ENCODE data around the gene B3GNT8. TPM values are rescaled to one million over a fixed set of nuclear protein-coding genes. Genes with fewer than 3 reads are reported as not detected.

The B3GNT8 gene
- total and polyA plus RNA-seq, 2 of the 8 experiments (the other 6 are each of a cell fraction or from before 2014, with no cell fraction given), result 0.67 to 0.86 TPM

GRCh38 chr19:41436674-41436951 is 9.4 kb upstream of the B3GNT8 start:
- Histone ChIP-seq H3K79me2 (ENCODE audit: control insufficient read depth in 1 of 2, insufficient read depth in 2 of 2, low read length in 2 of 2) (peaks cover 0 to 8% of the 10 kb centered on the region in 2 experiments; a peak in 1 of 4 replicates), H3K79me1 (ENCODE audit: low read depth, low read length) (0 out of 2 replicates have a peak, but pooled peaks cover 4% of the 10 kb centered on the region), H2BK12ac (ENCODE audit: low read depth, low read length) (no peak overlapping the region), H2BK15ac (ENCODE audit: low read length) (no peak overlapping the region), H3K36me3 (ENCODE audit: control insufficient read depth in 2 of 4, insufficient read depth in 4 of 4, low read length in 3 of 4) (peaks cover 9 to 24% (median 19%) of the 10 kb centered on the region in 4 experiments; a peak in 7 of 8 replicates), H4K20me1 (replicated peaks in 1 of 2; ENCODE audit: control insufficient read depth in 1 of 2, insufficient read depth in 2 of 2, low read length in 2 of 2) (peaks cover 0 to 12% of the 10 kb centered on the region in 2 experiments), H3K23ac (ENCODE audit: insufficient read length) (no peak overlapping the region), H4K8ac (ENCODE audit: extremely low read depth, insufficient read depth, low read length) (no peak overlapping the region), H3K14ac (ENCODE audit: insufficient read length) (no peak overlapping the region), H3K9ac (replicated peaks in 1 of 4; ENCODE audit: extremely low read depth in 1 of 4, low read depth in 3 of 4, low read length in 3 of 4) (no peak overlapping the region), H3K4me1 (replicated peaks in 1 of 4; ENCODE audit: control insufficient read depth in 3 of 4, insufficient read depth in 4 of 4, low read length in 3 of 4) (no peaks in the 10 kb centered on the region), H2BK20ac (ENCODE audit: low read length) (no peak overlapping the region), H3K23me2 (ENCODE audit: low read depth, low read length) (peaks cover 6% of the 10 kb centered on the region; the same call in 1 of the 2 replicates), H2AFZ (ENCODE audit: low read length) (no peak overlapping the region), H2BK5ac (ENCODE audit: low read depth, low read length) (no peak overlapping the region), H3K9me3 (ENCODE audit: insufficient read depth in 2 of 2, low read depth in 1 of 2, low read length in 1 of 2) (no peaks in the 10 kb centered on the region), H3K4me2 (ENCODE audit: insufficient read depth in 1 of 2, low read depth in 2 of 2, low read length in 2 of 2) (no peak overlapping the region), H4K5ac (ENCODE audit: insufficient read length, low read depth, low read length) (no peak overlapping the region), H3K27ac (ENCODE audit: low read depth, low read length) (no peak overlapping the region), H2AK5ac (ENCODE audit: low read depth, low read length) (no peak overlapping the region), H3K4ac (replicated peaks; ENCODE audit: insufficient read length, low read depth, low read length) (no peak overlapping the region), H3K18ac (ENCODE audit: extremely low read depth, low read length) (no peak overlapping the region), H2BK120ac (replicated peaks; ENCODE audit: low read depth, low read length) (no peak overlapping the region), H3K4me3 (ENCODE audit: extremely low read depth in 1 of 4, insufficient read depth in 2 of 4, low read depth in 3 of 4, low read length in 4 of 4) (no peak overlapping the region), H3K56ac (replicated peaks; ENCODE audit: insufficient read length, low read depth, low read length) (no peak overlapping the region), H4K91ac (replicated peaks; ENCODE audit: insufficient read length, low read length) (no peak overlapping the region), H3K27me3 (replicated peaks in 1 of 4; ENCODE audit: control insufficient read depth in 3 of 4, extremely low read depth in 1 of 4, insufficient read depth in 3 of 4, low read length in 3 of 4) (no peaks in the 10 kb centered on the region)
- DNase-seq (ENCODE audit: low read depth in 1 of 2, low spot score in 2 of 2) (no peak), FAIRE-seq (no peak)
- no peak for TF ChIP-seq JUND (IDR thresholded peaks at IDR 0.05; ENCODE audit: low read length)
- no peak for TF ChIP-seq TAF1 (IDR thresholded peaks at IDR 0.05; ENCODE audit: low read depth, low read length)
- no peak for TF ChIP-seq KDM1A (IDR thresholded peaks at IDR 0.05; ENCODE audit: borderline replicate concordance, low read length)
- no peak for TF ChIP-seq SUZ12 (IDR thresholded peaks at IDR 0.05; ENCODE audit: low read length)
- no peak for TF ChIP-seq RNF2 (IDR thresholded peaks at IDR 0.05; ENCODE audit: borderline replicate concordance, low read depth, low read length, missing control alignments, poor library complexity, severe bottlenecking)
- TF ChIP-seq MAFK (IDR thresholded peaks at IDR 0.05; ENCODE audit: low read depth, low read length), result no peak
- TF ChIP-seq TAF7 (optimal IDR thresholded peaks at IDR 0.05; ENCODE audit: borderline replicate concordance, low read depth, low read length), result no peak
- TF ChIP-seq RBBP5 (IDR thresholded peaks at IDR 0.05; ENCODE audit: borderline replicate concordance, low read depth, low read length), result no peak
- TF ChIP-seq YY1 (IDR thresholded peaks at IDR 0.05; ENCODE audit: low read depth, low read length), result no peak
- no peak for TF ChIP-seq CHD1 (IDR thresholded peaks at IDR 0.05; ENCODE audit: low read depth, low read length)
- no peak for TF ChIP-seq BCL11A (IDR thresholded peaks at IDR 0.05; ENCODE audit: low read depth in 2 of 2, low read length in 2 of 2)
- ChIA-PET CTCF (ENCODE audit: partially characterized antibody) (interaction anchor here (1.0 to 20.4 kb wide), 3 partner anchors 13 to 128 kb away, joined by 3 to 364 read pairs (median 17); no protein-coding TSS in a partner anchor), POLR2A (ENCODE audit: partially characterized antibody) (interaction anchor here (1.2 to 6.4 kb wide), 4 partner anchors 9 to 80 kb away, joined by 3 to 87 read pairs (median 6); partner anchors contain the start of gene B3GNT8)

Measured in H1 (cell line).